Mesenchymal stem cell (in vitro differentiated cells and primary cell): ENCODE data around the gene RMRP.

Experiments used
- DNase-seq: peaks from one replicate; pipeline ENCODE4 v3.0.0-alpha.2; 2013
- H2AFZ ChIP-seq: one replicate; pipeline ENCODE4 v1.6.1; 2013; ENCODE audit warnings: low read depth, mild to moderate bottlenecking, control low read depth, inconsistent platforms, low read length, moderate library complexity
- H2AK5ac ChIP-seq: 2 replicates; pipeline ENCODE4 v1.6.1; 2013; ENCODE audit warnings: low read length, moderate library complexity, mild to moderate bottlenecking, inconsistent platforms; ENCODE audit not compliant: severe bottlenecking
- H2BK120ac ChIP-seq: one replicate; pipeline ENCODE4 v1.6.1; 2013; ENCODE audit warnings: low read depth, mild to moderate bottlenecking, inconsistent platforms, low read length, moderate library complexity
- H2BK12ac ChIP-seq, 2 experiments: one replicate each; pipeline ENCODE4 v1.6.1; 2013; ENCODE audit warnings: inconsistent platforms in 2 of 2, low read length in 2 of 2, mild to moderate bottlenecking in 2 of 2, moderate library complexity in 2 of 2, control low read depth in 1 of 2
- H2BK15ac ChIP-seq: one replicate; pipeline ENCODE4 v1.6.1; 2013; ENCODE audit warnings: mild to moderate bottlenecking, low read depth, inconsistent platforms; ENCODE audit not compliant: poor library complexity, severe bottlenecking
- H2BK5ac ChIP-seq: 2 replicates; pipeline ENCODE4 v1.6.1; 2013; ENCODE audit warnings: low read depth, mild to moderate bottlenecking, low read length, control low read depth, inconsistent platforms; ENCODE audit not compliant: poor library complexity, severe bottlenecking
- H3K14ac ChIP-seq, 2 experiments: one replicate each; pipeline ENCODE4 v1.6.1; 2013; ENCODE audit warnings: inconsistent platforms in 2 of 2, low read length in 2 of 2, control low read depth in 1 of 2, mild to moderate bottlenecking in 1 of 2, moderate library complexity in 1 of 2
- H3K18ac ChIP-seq, 2 experiments: one replicate each; pipeline ENCODE4 v1.6.1; 2013; ENCODE audit warnings: inconsistent platforms in 2 of 2, low read length in 2 of 2, control low read depth in 1 of 2, low read depth in 1 of 2, mild to moderate bottlenecking in 1 of 2
- H3K23ac ChIP-seq, 2 experiments: one replicate each; pipeline ENCODE4 v1.6.1; 2013; ENCODE audit warnings: inconsistent platforms in 2 of 2, low read length in 2 of 2, mild to moderate bottlenecking in 2 of 2, moderate library complexity in 2 of 2, control low read depth in 1 of 2
- H3K27ac ChIP-seq: 2 replicates; pipeline ENCODE4 v1.5.1; 2013; ENCODE audit warnings: mild to moderate bottlenecking, moderate library complexity, low read length, control low read depth, inconsistent platforms; ENCODE audit not compliant: poor library complexity, severe bottlenecking
- H3K27me3 ChIP-seq, 2 experiments: 2 replicates each; pipeline versions ENCODE4 v1.6.1 to v1.7.0; 2013; ENCODE audit warnings: low read length in 2 of 2, mild to moderate bottlenecking in 2 of 2, moderate library complexity in 2 of 2, control low read depth in 1 of 2, inconsistent platforms in 1 of 2; ENCODE audit not compliant: control insufficient read depth in 1 of 2, insufficient read depth in 1 of 2
- H3K36me3 ChIP-seq, 2 experiments: 2 replicates each; pipeline versions ENCODE4 v1.6.1 to v1.7.0; 2013; ENCODE audit warnings: low read length in 2 of 2, control low read depth in 1 of 2, inconsistent platforms in 1 of 2, low read depth in 1 of 2, mild to moderate bottlenecking in 1 of 2; ENCODE audit not compliant: insufficient read depth in 2 of 2, control insufficient read depth in 1 of 2
- H3K4ac ChIP-seq, 2 experiments: one replicate each; pipeline ENCODE4 v1.6.1; 2013; ENCODE audit warnings: inconsistent platforms in 2 of 2, low read length in 2 of 2, mild to moderate bottlenecking in 2 of 2, moderate library complexity in 2 of 2, control low read depth in 1 of 2, low read depth in 1 of 2
- H3K4me1 ChIP-seq: 2 replicates; pipeline ENCODE4 v1.6.1; 2013; ENCODE audit warnings: low read depth, low read length, control low read depth; ENCODE audit not compliant: control insufficient read depth, insufficient read depth
- H3K4me2 ChIP-seq: 2 replicates; pipeline ENCODE4 v1.6.1; 2013; ENCODE audit warnings: low read length, mild to moderate bottlenecking, inconsistent platforms; ENCODE audit not compliant: poor library complexity, severe bottlenecking
- H3K4me3 ChIP-seq, 2 experiments: 2 replicates each; pipeline versions ENCODE4 v1.5.1 to v1.7.0; 2013; ENCODE audit warnings: low read length in 2 of 2, mild to moderate bottlenecking in 2 of 2, control low read depth in 1 of 2, low read depth in 1 of 2; ENCODE audit not compliant: insufficient read depth in 1 of 2
- H3K79me1 ChIP-seq: replicated peaks from 2 replicates; pipeline ENCODE4 v1.6.1; 2013; ENCODE audit warnings: mild to moderate bottlenecking, control low read depth, low read length, inconsistent platforms; ENCODE audit not compliant: poor library complexity, severe bottlenecking
- H3K9ac ChIP-seq: 2 replicates; pipeline ENCODE4 v1.7.0; 2013; ENCODE audit warnings: mild to moderate bottlenecking, low read length, moderate library complexity
- H3K9me3 ChIP-seq: 2 replicates; pipeline ENCODE4 v1.7.0; 2013; ENCODE audit warnings: mild to moderate bottlenecking, low read length; ENCODE audit not compliant: control insufficient read depth
- H4K8ac ChIP-seq: one replicate; pipeline ENCODE4 v1.6.1; 2013; ENCODE audit warnings: inconsistent platforms, mild to moderate bottlenecking, low read length, moderate library complexity
- H4K91ac ChIP-seq: one replicate; pipeline ENCODE4 v1.6.1; 2013; ENCODE audit warnings: mild to moderate bottlenecking, low read length, inconsistent platforms
- WGBS: methylation state at CpG from one replicate; pipeline ENCODE4 v1.1.7; 2013; ENCODE audit warnings: mixed read lengths; 5-methylcytosine and 5-hydroxymethylcytosine counted together

Gene RMRP

GRCh38 chr9:35687306-35687705 is 29.5 kb upstream of the RMRP start:
- peak overlapping the region; percentile 92 for H3K9ac ChIP-seq
- H3K9me3 ChIP-seq, result no peaks in the 10 kb centered on the region
- H4K91ac ChIP-seq, result no peak overlapping the region
- peak overlapping the region; percentile 82 for H3K4me2 ChIP-seq
- H3K14ac ChIP-seq, result no peak overlapping the region
- H2BK120ac ChIP-seq, result no peak overlapping the region
- H3K23ac ChIP-seq, result no peak overlapping the region
- no peaks in the 10 kb centered on the region for H3K27me3 ChIP-seq
- H3K27ac ChIP-seq, result peak overlapping the region; percentile 4
- H4K8ac ChIP-seq, result no peak overlapping the region
- no peak overlapping the region for H2AFZ ChIP-seq
- peaks cover 56 to 60% of the 10 kb centered on the region in 2 experiments for H3K36me3 ChIP-seq
- H2BK5ac ChIP-seq, result no peak overlapping the region
- H2AK5ac ChIP-seq, result no peak overlapping the region
- H2BK15ac ChIP-seq, result peak overlapping the region; percentile 3
- 75% methylated on average over 2 of the region's 2 CpGs for WGBS
- peaks cover 47% of the 10 kb centered on the region for H3K4me1 ChIP-seq
- no peak overlapping the region for H3K4ac ChIP-seq
- no peak overlapping the region for H3K18ac ChIP-seq
- no peak overlapping the region for H2BK12ac ChIP-seq
- no peak for DNase-seq
- H3K4me3 ChIP-seq, result peak overlapping the region in 1 of 2 experiments; percentile 87
- H3K79me1 ChIP-seq, result peaks cover 5% of the 10 kb centered on the region

- H3K36me3 ChIP-seq, result peaks cover 64 to 68% of the 10 kb centered on the region in 2 experiments
- H3K79me1 ChIP-seq, result peaks cover 5% of the 10 kb centered on the region
- H4K8ac ChIP-seq, result no peak overlapping the region
- no peaks in the 10 kb centered on the region for H3K27me3 ChIP-seq
- no peak overlapping the region for H2AFZ ChIP-seq
- peak overlapping the region in 1 of 2 experiments; percentile 87 for H3K4me3 ChIP-seq
- H2BK5ac ChIP-seq, result no peak overlapping the region
- WGBS, result 78% methylated on average over 10 of the region's 11 CpGs
- no peak overlapping the region for H3K4ac ChIP-seq
- H3K9me3 ChIP-seq, result no peaks in the 10 kb centered on the region
- H2BK120ac ChIP-seq, result no peak overlapping the region
- no peak overlapping the region for H3K23ac ChIP-seq
- DNase-seq, result peak; percentile 40
- H3K4me2 ChIP-seq, result peak overlapping the region; percentile 82
- H2AK5ac ChIP-seq, result no peak overlapping the region
- H2BK15ac ChIP-seq, result no peak overlapping the region
- H2BK12ac ChIP-seq, result peak overlapping the region in 1 of 2 experiments; percentile 4
- no peak overlapping the region for H3K27ac ChIP-seq
- no peak overlapping the region for H3K18ac ChIP-seq
- H3K9ac ChIP-seq, result peak overlapping the region; percentile 92
- no peak overlapping the region for H4K91ac ChIP-seq
- no peak overlapping the region for H3K14ac ChIP-seq
- H3K4me1 ChIP-seq, result peaks cover 49% of the 10 kb centered on the region
Observed at GRCh38 chr9:35686222-35687203, 28.7 kb upstream of the RMRP start.

- 91% methylated on average over 12 of the region's 13 CpGs for WGBS
- Histone ChIP-seq H2BK120ac (no peak overlapping the region), H3K4me3 (no peak overlapping the region), H3K4me2 (no peak overlapping the region), H3K9me3 (no peaks in the 10 kb centered on the region), H3K9ac (no peak overlapping the region), H3K4ac (no peak overlapping the region), H3K27ac (no peak overlapping the region), H4K8ac (no peak overlapping the region), H2BK5ac (no peak overlapping the region), H3K18ac (no peak overlapping the region), H2AK5ac (no peak overlapping the region), H3K4me1 (peaks cover 46% of the 10 kb centered on the region), H3K36me3 (peaks cover 70 to 72% of the 10 kb centered on the region in 2 experiments), H2BK15ac (no peak overlapping the region), H2AFZ (no peak overlapping the region), H3K27me3 (no peaks in the 10 kb centered on the region), H3K79me1 (peaks cover 5% of the 10 kb centered on the region), H2BK12ac (no peak overlapping the region), H4K91ac (no peak overlapping the region), H3K14ac (no peak overlapping the region), H3K23ac (no peak overlapping the region)
- no peak for DNase-seq
Observed at GRCh38 chr9:35685506-35685905, 27.7 kb upstream of the RMRP start.

- peaks cover 71 to 72% of the 10 kb centered on the region in 2 experiments for H3K36me3 ChIP-seq
- no peak overlapping the region for H3K23ac ChIP-seq
- no peak overlapping the region for H2BK120ac ChIP-seq
- H3K18ac ChIP-seq, result no peak overlapping the region
- H3K27me3 ChIP-seq, result no peaks in the 10 kb centered on the region
- H2BK12ac ChIP-seq, result no peak overlapping the region
- no peak overlapping the region for H2AFZ ChIP-seq
- H4K91ac ChIP-seq, result no peak overlapping the region
- no peak for DNase-seq
- H3K79me1 ChIP-seq, result peaks cover 5% of the 10 kb centered on the region
- no peak overlapping the region for H3K9ac ChIP-seq
- H2BK5ac ChIP-seq, result no peak overlapping the region
- no peak overlapping the region for H3K14ac ChIP-seq
- 96% methylated on average over 10 of the region's 10 CpGs for WGBS
- H4K8ac ChIP-seq, result no peak overlapping the region
- no peaks in the 10 kb centered on the region for H3K9me3 ChIP-seq
- H2AK5ac ChIP-seq, result no peak overlapping the region
- peaks cover 46% of the 10 kb centered on the region for H3K4me1 ChIP-seq
- H3K27ac ChIP-seq, result no peak overlapping the region
- no peak overlapping the region for H3K4ac ChIP-seq
- no peak overlapping the region for H3K4me2 ChIP-seq
- no peak overlapping the region for H2BK15ac ChIP-seq
- H3K4me3 ChIP-seq, result no peak overlapping the region
Observed at GRCh38 chr9:35684921-35685320, 27.1 kb upstream of the RMRP start.
